Dermis blood vessel endothelial cell (primary cell): ENCODE data around the gene ARHGEF9. TPM values are rescaled to one million over a fixed set of nuclear protein-coding genes. Genes with fewer than 3 reads are reported as not detected.
"Not testable (repeated sequence)": the region's sequence is repeated elsewhere in the genome, so short reads cannot be mapped to it uniquely, and the experiment has no call there.

Source experiments
- DNase-seq: peaks from one replicate; pipeline ENCODE4 v3.0.0; 2010
- total RNA-seq: library from RNA; depleted of rRNA; stranded (reverse); fragments of >200 nt; gene quantifications from 2 replicates; pipeline ENCODE4 v1.2.3, GENCODE V29; 2014

The ARHGEF9 gene
- total RNA-seq, 1 donor from 2014 or later: 10.6 TPM

- peak; percentile 12 for DNase-seq
These were observed 127.2 kb downstream of the ARHGEF9 start for GRCh38 chrX:63657821-63658220.

- DNase-seq: no peak
These were observed 128.0 kb downstream of the ARHGEF9 start for GRCh38 chrX:63656871-63657580.

GRCh38 chrX:63652086-63652765 lies 132.8 kb downstream of the ARHGEF9 start:
- DNase-seq: no peak

GRCh38 chrX:63645748-63646147 lies 139.3 kb downstream of the ARHGEF9 start:
- not testable (repeated sequence) for DNase-seq

- DNase-seq: no peak
These were observed 149.3 kb downstream of the ARHGEF9 start for GRCh38 chrX:63635750-63636149.

GRCh38 chrX:63613531-63614028 lies 171.4 kb downstream of the ARHGEF9 start:
- DNase-seq: no peak

- no peak for DNase-seq
These were observed 199.1 kb downstream of the ARHGEF9 start for GRCh38 chrX:63585936-63586335.
